RWPE2 (cell line): ENCODE measurements around the gene LRRC37B.
"Not testable (repeated sequence)": the region's sequence is repeated elsewhere in the genome, so short reads cannot be mapped to it uniquely, and the experiment has no call there.

ENCODE experiments used
- ATAC-seq: fragments of 200-7000 bp; cut with Tn5 transposase; 3 replicates; pipeline ENCODE4 v1.9.1; 2021; ENCODE audit warnings: low read depth
- DNase-seq: peaks from one replicate; pipeline ENCODE4 v3.0.0-alpha.2; 2020; ENCODE audit warnings: low spot score
- H3K27ac ChIP-seq: fragments of 450-650 bp; 2 replicates; pipeline ENCODE4 v1.5.1; 2017; ENCODE audit warnings: mild to moderate bottlenecking; ENCODE audit not compliant: poor library complexity, severe bottlenecking
- H3K27me3 ChIP-seq: fragments of 250-450 bp; sonication (Bioruptor Pico); 2 replicates; pipeline ENCODE4 v1.5.1; 2021; ENCODE audit warnings: mild to moderate bottlenecking, moderate library complexity; ENCODE audit not compliant: insufficient read depth, poor library complexity, severe bottlenecking
- H3K36me3 ChIP-seq: fragments of 250-450 bp; sonication (Bioruptor Pico); 2 replicates; pipeline ENCODE4 v1.5.1; 2020; ENCODE audit warnings: low read depth, mild to moderate bottlenecking, moderate library complexity
- H3K4me1 ChIP-seq: fragments of 250-450 bp; sonication (Bioruptor Pico); 2 replicates; pipeline ENCODE4 v1.5.1; 2021; ENCODE audit warnings: mild to moderate bottlenecking, moderate library complexity; ENCODE audit not compliant: insufficient read depth, poor library complexity, severe bottlenecking
- H3K4me3 ChIP-seq: fragments of 250-450 bp; sonication (Bioruptor Pico); 2 replicates; pipeline ENCODE4 v1.5.1; 2021; ENCODE audit warnings: mild to moderate bottlenecking, moderate library complexity; ENCODE audit not compliant: severe bottlenecking
- H3K9me3 ChIP-seq: fragments of 250-450 bp; sonication (Bioruptor Pico); 2 replicates; pipeline ENCODE4 v1.5.1; 2021; ENCODE audit warnings: mild to moderate bottlenecking, moderate library complexity; ENCODE audit not compliant: severe bottlenecking
- CTCF ChIP-seq: fragments of 450-650 bp; IDR thresholded peaks from one replicate; pipeline ENCODE4 v1.5.1; 2017; ENCODE audit warnings: mild to moderate bottlenecking, moderate library complexity; ENCODE audit not compliant: poor library complexity, severe bottlenecking

The LRRC37B gene

GRCh38 chr17:32084003-32084941, 77.1 kb downstream of the LRRC37B start:
- peak; percentile 44; the same call in 2 of the 3 replicates for ATAC-seq
- not testable (repeated sequence) for H3K9me3 ChIP-seq, H3K4me1 ChIP-seq, H3K27ac ChIP-seq, DNase-seq, H3K27me3 ChIP-seq, H3K36me3 ChIP-seq
- H3K4me3 ChIP-seq: peak overlapping the region; percentile 18

GRCh38 chr17:32084942-32085829, 78.0 kb downstream of the LRRC37B start:
- not testable (repeated sequence) for ATAC-seq, H3K4me1 ChIP-seq, H3K36me3 ChIP-seq, H3K4me3 ChIP-seq, H3K27me3 ChIP-seq, H3K9me3 ChIP-seq, DNase-seq, H3K27ac ChIP-seq

GRCh38 chr17:32086833-32087232, 79.7 kb downstream of the LRRC37B start:
- not testable (repeated sequence) for H3K27ac ChIP-seq, ATAC-seq, H3K27me3 ChIP-seq, DNase-seq, H3K4me1 ChIP-seq, H3K4me3 ChIP-seq, H3K36me3 ChIP-seq, H3K9me3 ChIP-seq

- ATAC-seq, H3K36me3 ChIP-seq, H3K4me3 ChIP-seq, H3K27me3 ChIP-seq, H3K4me1 ChIP-seq, DNase-seq, H3K27ac ChIP-seq, H3K9me3 ChIP-seq: not testable (repeated sequence)
These were observed 84.9 kb downstream of the LRRC37B start for GRCh38 chr17:32092062-32092461.

GRCh38 chr17:32099686-32100085, 92.5 kb downstream of the LRRC37B start:
- DNase-seq (no peak), ATAC-seq (no peak)
- H3K27ac ChIP-seq: no peak overlapping the region
- no peak for TF ChIP-seq CTCF
- H3K4me1 ChIP-seq: no peaks in the 10 kb centered on the region
- no peak overlapping the region for H3K4me3 ChIP-seq
- H3K36me3 ChIP-seq: no peaks in the 10 kb centered on the region
- H3K27me3 ChIP-seq: no peaks in the 10 kb centered on the region
- H3K9me3 ChIP-seq: no peaks in the 10 kb centered on the region

GRCh38 chr17:32100323-32100722, 93.1 kb downstream of the LRRC37B start:
- not testable (repeated sequence) for ATAC-seq, H3K27ac ChIP-seq

GRCh38 chr17:32100971-32101631, 93.9 kb downstream of the LRRC37B start:
- no peak for TF ChIP-seq CTCF
- Histone ChIP-seq H3K27me3 (no peaks in the 10 kb centered on the region), H3K27ac (no peak overlapping the region), H3K36me3 (no peaks in the 10 kb centered on the region), H3K4me3 (no peak overlapping the region), H3K9me3 (no peaks in the 10 kb centered on the region), H3K4me1 (no peaks in the 10 kb centered on the region)
- ATAC-seq: no peak
- DNase-seq: no peak

More at GRCh38 chr17:32100323-32100722, 93.1 kb downstream of the LRRC37B start:
- not testable (repeated sequence) for H3K4me3 ChIP-seq, H3K36me3 ChIP-seq, DNase-seq, H3K9me3 ChIP-seq, H3K4me1 ChIP-seq, H3K27me3 ChIP-seq
